SU-DHL-6 (cell line): ENCODE data around the gene PGLYRP2.

ENCODE experiments used
- CTCF ChIP-seq: fragments of 200-600 bp; sonication (generic); IDR thresholded peaks from one replicate; pipeline ENCODE4 v1.5.1; 2017; ENCODE audit warnings: antibody characterized with exemption, mild to moderate bottlenecking, low read length, moderate library complexity; ENCODE audit not compliant: insufficient read depth, poor library complexity, severe bottlenecking
- EZH2phosphoT487 ChIP-seq: fragments of 200-600 bp; sonication (generic), shearing (Covaris generic); conservative IDR thresholded peaks from 2 replicates; pipeline ENCODE4 v1.6.1; 2018; ENCODE audit warnings: mild to moderate bottlenecking, antibody characterized with exemption, low read length, moderate library complexity, mixed read lengths

GRCh38 chr19:15516363-15516762 is 37.1 kb upstream of the PGLYRP2 start:
- TF ChIP-seq CTCF (no peak), EZH2phosphoT487 (no peak)
